H9 (cell line): Measurements from ENCODE around the gene KLHL15. TPM values are rescaled to one million over a fixed set of nuclear protein-coding genes. Genes with fewer than 3 reads are reported as not detected.

Source experiments
- DNase-seq: peaks from one replicate; pipeline ENCODE4 v3.0.0-alpha.2; 2017
- H2AFZ ChIP-seq: one replicate; pipeline ENCODE4 v1.6.1; 2013; ENCODE audit warnings: mild to moderate bottlenecking, low read length, control low read depth, moderate library complexity
- H2AK5ac ChIP-seq: 2 replicates; pipeline ENCODE4 v1.6.1; 2013; ENCODE audit warnings: low read length, control low read depth, mixed read lengths; ENCODE audit not compliant: insufficient read length
- H2BK120ac ChIP-seq: one replicate; pipeline ENCODE4 v1.6.1; 2013; ENCODE audit warnings: low read depth, mild to moderate bottlenecking, low read length, control low read depth, inconsistent platforms; ENCODE audit not compliant: poor library complexity, severe bottlenecking
- H2BK12ac ChIP-seq: 2 replicates; pipeline ENCODE4 v1.6.1; 2013; ENCODE audit warnings: low read length, control low read depth, mixed read lengths, low read depth; ENCODE audit not compliant: insufficient read length
- H2BK15ac ChIP-seq: 2 replicates; pipeline ENCODE4 v1.6.1; 2013; ENCODE audit warnings: low read depth, low read length, control low read depth
- H2BK20ac ChIP-seq: one replicate; pipeline ENCODE4 v1.6.1; 2013; ENCODE audit warnings: low read depth, mild to moderate bottlenecking, low read length, control low read depth, inconsistent platforms; ENCODE audit not compliant: poor library complexity, severe bottlenecking
- H2BK5ac ChIP-seq: 2 replicates; pipeline ENCODE4 v1.6.1; 2013; ENCODE audit warnings: low read length, control low read depth, mixed read lengths; ENCODE audit not compliant: insufficient read length
- H3K14ac ChIP-seq: 2 replicates; pipeline ENCODE4 v1.6.1; 2013; ENCODE audit warnings: low read length, control low read depth; ENCODE audit not compliant: insufficient read depth
- H3K18ac ChIP-seq: 2 replicates; pipeline ENCODE4 v1.6.1; 2013; ENCODE audit warnings: low read depth, mild to moderate bottlenecking, mixed read lengths, low read length, control low read depth; ENCODE audit not compliant: insufficient read length
- H3K23ac ChIP-seq: 2 replicates; pipeline ENCODE4 v1.6.1; 2013; ENCODE audit warnings: low read length, control low read depth, mixed read lengths, low read depth; ENCODE audit not compliant: insufficient read length
- H3K23me2 ChIP-seq: 2 replicates; pipeline ENCODE4 v1.6.1; 2013; ENCODE audit warnings: low read depth, mild to moderate bottlenecking, mixed read lengths, low read length, control low read depth; ENCODE audit not compliant: insufficient read length, poor library complexity, severe bottlenecking
- H3K27ac ChIP-seq: 2 replicates; pipeline ENCODE4 v1.5.1; 2013; ENCODE audit warnings: low read length, control low read depth, mixed read lengths, low read depth; ENCODE audit not compliant: insufficient read length
- H3K27me3 ChIP-seq: 2 replicates; pipeline ENCODE4 v1.6.1; 2013; ENCODE audit warnings: low read length, control low read depth, inconsistent platforms; ENCODE audit not compliant: insufficient read depth
- H3K4ac ChIP-seq: 2 replicates; pipeline ENCODE4 v1.6.1; 2013; ENCODE audit warnings: low read depth, mild to moderate bottlenecking, control low read depth, inconsistent platforms, low read length, moderate library complexity
- H3K4me1 ChIP-seq: 2 replicates; pipeline ENCODE4 v1.6.1; 2013; ENCODE audit warnings: low read length, control low read depth, inconsistent platforms; ENCODE audit not compliant: insufficient read depth
- H3K4me2 ChIP-seq: 2 replicates; pipeline ENCODE4 v1.6.1; 2013; ENCODE audit warnings: low read length, control low read depth, mixed read lengths; ENCODE audit not compliant: insufficient read length, insufficient read depth
- H3K56ac ChIP-seq: 2 replicates; pipeline ENCODE4 v1.6.1; 2013; ENCODE audit warnings: low read depth, mild to moderate bottlenecking, mixed read lengths, low read length, control low read depth; ENCODE audit not compliant: insufficient read length
- H3K79me1 ChIP-seq: 2 replicates; pipeline ENCODE4 v1.6.1; 2013; ENCODE audit warnings: low read depth, mild to moderate bottlenecking, moderate library complexity, low read length, control low read depth, inconsistent platforms; ENCODE audit not compliant: insufficient read depth, poor library complexity, severe bottlenecking
- H3K79me2 ChIP-seq: 2 replicates; pipeline ENCODE4 v1.6.1; 2013; ENCODE audit warnings: low read length, control low read depth, inconsistent platforms; ENCODE audit not compliant: insufficient read depth
- H3K9ac ChIP-seq: 2 replicates; pipeline ENCODE4 v1.6.1; 2013; ENCODE audit warnings: low read length, control low read depth, mixed read lengths; ENCODE audit not compliant: insufficient read length; ENCODE audit errors: extremely low read depth
- H3K9me3 ChIP-seq: one replicate; pipeline ENCODE4 v1.6.1; 2013; ENCODE audit warnings: low read depth, low read length, inconsistent platforms; ENCODE audit not compliant: control insufficient read depth
- H3T11ph ChIP-seq: one replicate; pipeline ENCODE4 v1.6.1; 2013; ENCODE audit warnings: mild to moderate bottlenecking, low read length, control low read depth, inconsistent platforms
- H4K20me1 ChIP-seq: one replicate; pipeline ENCODE4 v1.6.1; 2013; ENCODE audit not compliant: control insufficient read depth, insufficient read length, insufficient read depth
- H4K5ac ChIP-seq: 2 replicates; pipeline ENCODE4 v1.6.1; 2013; ENCODE audit warnings: low read depth, mild to moderate bottlenecking, mixed read lengths, low read length, control low read depth; ENCODE audit not compliant: insufficient read length
- H4K8ac ChIP-seq: replicated peaks from 2 replicates; pipeline ENCODE4 v1.6.1; 2013; ENCODE audit warnings: low read length, control low read depth, mixed read lengths, low read depth; ENCODE audit not compliant: insufficient read length
- H4K91ac ChIP-seq: 2 replicates; pipeline ENCODE4 v1.6.1; 2013; ENCODE audit warnings: low read depth, mild to moderate bottlenecking, moderate library complexity, mixed read lengths, low read length, control low read depth; ENCODE audit not compliant: insufficient read length
- H3K27ac Mint-ChIP-seq, 3 experiments: 2 replicates in 2 of 3; 3 replicates in 1 of 3; pipeline ENCODE4 v1.8.0; 2020 to 2021; ENCODE audit warnings: mixed read lengths in 3 of 3, mild to moderate bottlenecking in 1 of 3, moderate library complexity in 1 of 3
- H3K27me3 Mint-ChIP-seq: 2 replicates; pipeline ENCODE4 v1.8.0; 2021; ENCODE audit warnings: low read depth, mild to moderate bottlenecking, moderate library complexity, mixed read lengths
- H3K36me3 Mint-ChIP-seq, 3 experiments: 2 replicates in 2 of 3; 3 replicates in 1 of 3; pipeline ENCODE4 v1.8.0; 2020 to 2021; ENCODE audit warnings: low read depth in 3 of 3, mixed read lengths in 3 of 3; ENCODE audit not compliant: insufficient read depth in 1 of 3
- H3K4me1 Mint-ChIP-seq, 2 experiments: 2 replicates each; pipeline ENCODE4 v1.8.0; 2020; ENCODE audit warnings: mixed read lengths in 2 of 2
- H3K4me3 Mint-ChIP-seq, 2 experiments: 2 replicates in 1 of 2; 3 replicates in 1 of 2; pipeline ENCODE4 v1.8.0; 2020 to 2021; ENCODE audit warnings: mild to moderate bottlenecking in 2 of 2, mixed read lengths in 2 of 2, moderate library complexity in 1 of 2
- H3K9me3 Mint-ChIP-seq, 2 experiments: 2 replicates in 1 of 2; 3 replicates in 1 of 2; pipeline ENCODE4 v1.8.0; 2020; ENCODE audit warnings: mild to moderate bottlenecking in 2 of 2, mixed read lengths in 2 of 2, moderate library complexity in 1 of 2
- WGBS: extraction: QIAGEN DNeasy Blood & Tissue Kit; methylation state at CpG from one replicate; pipeline ENCODE4 v1.1.7; 2013; ENCODE audit warnings: missing lambda C conversion rate, low lambda C conversion rate, mixed read lengths; ENCODE audit not compliant: insufficient read length; ENCODE audit errors: extremely low coverage; 5-methylcytosine and 5-hydroxymethylcytosine counted together
- total RNA-seq: library from RNA; stranded (reverse); gene quantifications from 2 replicates; pipeline ENCODE4 v1.2.1, GENCODE V29; 2021
- TF ChIP-seq, protein P1 (sequence below): fragments of 200-600 bp; sonication (generic); conservative IDR thresholded peaks from 3 replicates; pipeline ENCODE4 v1.8.0; 2021; ENCODE audit warnings: antibody characterized with exemption, mild to moderate bottlenecking

Gene KLHL15
- total RNA-seq, 1 experiment from 2014 or later = 19.0 TPM

DNA sequence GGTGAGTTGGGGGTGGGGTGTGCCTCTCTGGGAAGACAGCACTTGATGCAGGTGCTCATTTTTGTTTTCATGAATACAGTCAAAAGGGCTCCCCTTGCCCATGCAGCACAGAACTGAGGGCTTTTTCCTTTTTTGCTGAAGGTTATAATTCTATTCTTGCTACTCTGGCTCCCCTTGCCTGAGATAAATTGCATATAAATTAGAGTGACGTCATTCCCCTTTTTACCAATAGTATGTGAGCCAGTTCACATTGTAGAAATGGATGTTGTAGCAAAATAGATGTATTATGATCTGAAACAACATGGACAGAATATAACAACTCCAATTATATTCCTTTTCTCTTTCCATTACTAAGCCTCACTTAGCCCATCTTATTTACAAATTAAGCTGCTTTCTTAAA lies 90.8 kb downstream of the KLHL15 start:
- Histone ChIP-seq H2AFZ (no peak overlapping the region), H4K91ac (no peak overlapping the region), H3K79me1 (no peaks in the 10 kb centered on the region), H3K4me1 (no peaks in the 10 kb centered on the region; the same call in 1 of the 2 replicates), H2BK12ac (no peak overlapping the region), H4K5ac (no peak overlapping the region), H4K20me1 (no peaks in the 10 kb centered on the region), H4K8ac (no peak overlapping the region), H3K9ac (no peak overlapping the region), H3K18ac (no peak overlapping the region), H3K23ac (no peak overlapping the region), H3K27ac (no peak overlapping the region), H2BK120ac (no peak overlapping the region), H3K79me2 (no peaks in the 10 kb centered on the region), H3K14ac (no peak overlapping the region), H3K4ac (no peak overlapping the region), H3K23me2 (no peaks in the 10 kb centered on the region), H3K4me2 (no peak overlapping the region), H2BK15ac (no peak overlapping the region), H2BK5ac (no peak overlapping the region), H3K9me3 (no peaks in the 10 kb centered on the region), H2AK5ac (no peak overlapping the region), H3T11ph (no peak overlapping the region), H3K27me3 (no peaks in the 10 kb centered on the region), H2BK20ac (no peak overlapping the region), H3K56ac (no peak overlapping the region)
- no peaks in the 10 kb centered on the region for H3K27me3 Mint-ChIP-seq
- WGBS = no CpG with 5 or more reads among the region's 1 CpG
- H3K4me3 Mint-ChIP-seq = no peak overlapping the region
- TF ChIP-seq, protein P1, sequence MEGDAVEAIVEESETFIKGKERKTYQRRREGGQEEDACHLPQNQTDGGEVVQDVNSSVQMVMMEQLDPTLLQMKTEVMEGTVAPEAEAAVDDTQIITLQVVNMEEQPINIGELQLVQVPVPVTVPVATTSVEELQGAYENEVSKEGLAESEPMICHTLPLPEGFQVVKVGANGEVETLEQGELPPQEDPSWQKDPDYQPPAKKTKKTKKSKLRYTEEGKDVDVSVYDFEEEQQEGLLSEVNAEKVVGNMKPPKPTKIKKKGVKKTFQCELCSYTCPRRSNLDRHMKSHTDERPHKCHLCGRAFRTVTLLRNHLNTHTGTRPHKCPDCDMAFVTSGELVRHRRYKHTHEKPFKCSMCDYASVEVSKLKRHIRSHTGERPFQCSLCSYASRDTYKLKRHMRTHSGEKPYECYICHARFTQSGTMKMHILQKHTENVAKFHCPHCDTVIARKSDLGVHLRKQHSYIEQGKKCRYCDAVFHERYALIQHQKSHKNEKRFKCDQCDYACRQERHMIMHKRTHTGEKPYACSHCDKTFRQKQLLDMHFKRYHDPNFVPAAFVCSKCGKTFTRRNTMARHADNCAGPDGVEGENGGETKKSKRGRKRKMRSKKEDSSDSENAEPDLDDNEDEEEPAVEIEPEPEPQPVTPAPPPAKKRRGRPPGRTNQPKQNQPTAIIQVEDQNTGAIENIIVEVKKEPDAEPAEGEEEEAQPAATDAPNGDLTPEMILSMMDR = no peak
- H3K9me3 Mint-ChIP-seq = no peaks in the 10 kb centered on the region
- DNase-seq = no peak
- H3K36me3 Mint-ChIP-seq = no peaks in the 10 kb centered on the region
- H3K4me1 Mint-ChIP-seq = peaks cover 10 to 17% of the 10 kb centered on the region in 2 experiments
- no peak overlapping the region for H3K27ac Mint-ChIP-seq
